Measurements from ENCODE around the gene S100A2.
A peak's percentile ranks its signal among the peaks of the same experiment; 100 is the strongest.

Gene S100A2

DNA sequence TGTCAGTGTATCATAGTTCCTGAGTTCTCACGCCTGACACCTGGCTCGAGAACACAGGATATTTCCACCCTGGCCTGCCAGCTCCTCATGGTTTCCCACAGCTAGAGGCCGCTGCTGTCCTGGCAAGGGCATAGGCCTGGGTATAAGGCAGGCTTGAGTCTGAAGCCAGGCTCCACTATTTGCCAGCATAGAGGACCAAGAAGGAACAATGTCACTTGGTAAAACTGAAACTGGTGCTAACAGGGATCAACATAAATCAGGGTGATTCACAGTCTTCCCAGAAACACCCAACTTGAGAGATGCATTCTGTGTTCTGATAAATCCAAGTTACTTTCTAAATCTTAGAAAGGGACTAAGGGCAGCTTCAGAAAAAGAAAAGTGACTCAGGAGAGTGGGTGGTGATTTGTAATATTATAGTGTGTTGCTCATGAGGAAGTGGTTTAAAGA is 6.9 kb upstream of the S100A2 start:
- Histone ChIP-seq H3K27ac (peak overlapping the region; percentile 6; the same call in 1 of the 2 replicates), H3K27me3 (ENCODE audit: insufficient read depth, low read depth, severe bottlenecking) (no peaks in the 10 kb centered on the region), H3K4me3 (ENCODE audit: low read depth, low read length) (no peak overlapping the region), H3K36me3 (no peaks in the 10 kb centered on the region), H3K9me3 (ENCODE audit: severe bottlenecking) (peaks cover 11% of the 10 kb centered on the region)
- peak; percentile 98 for DNase-seq
- TF ChIP-seq, protein P1, sequence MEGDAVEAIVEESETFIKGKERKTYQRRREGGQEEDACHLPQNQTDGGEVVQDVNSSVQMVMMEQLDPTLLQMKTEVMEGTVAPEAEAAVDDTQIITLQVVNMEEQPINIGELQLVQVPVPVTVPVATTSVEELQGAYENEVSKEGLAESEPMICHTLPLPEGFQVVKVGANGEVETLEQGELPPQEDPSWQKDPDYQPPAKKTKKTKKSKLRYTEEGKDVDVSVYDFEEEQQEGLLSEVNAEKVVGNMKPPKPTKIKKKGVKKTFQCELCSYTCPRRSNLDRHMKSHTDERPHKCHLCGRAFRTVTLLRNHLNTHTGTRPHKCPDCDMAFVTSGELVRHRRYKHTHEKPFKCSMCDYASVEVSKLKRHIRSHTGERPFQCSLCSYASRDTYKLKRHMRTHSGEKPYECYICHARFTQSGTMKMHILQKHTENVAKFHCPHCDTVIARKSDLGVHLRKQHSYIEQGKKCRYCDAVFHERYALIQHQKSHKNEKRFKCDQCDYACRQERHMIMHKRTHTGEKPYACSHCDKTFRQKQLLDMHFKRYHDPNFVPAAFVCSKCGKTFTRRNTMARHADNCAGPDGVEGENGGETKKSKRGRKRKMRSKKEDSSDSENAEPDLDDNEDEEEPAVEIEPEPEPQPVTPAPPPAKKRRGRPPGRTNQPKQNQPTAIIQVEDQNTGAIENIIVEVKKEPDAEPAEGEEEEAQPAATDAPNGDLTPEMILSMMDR (IDR thresholded peaks at IDR 0.05; ENCODE audit: low read depth, low read length): peak; percentile 99

DNA sequence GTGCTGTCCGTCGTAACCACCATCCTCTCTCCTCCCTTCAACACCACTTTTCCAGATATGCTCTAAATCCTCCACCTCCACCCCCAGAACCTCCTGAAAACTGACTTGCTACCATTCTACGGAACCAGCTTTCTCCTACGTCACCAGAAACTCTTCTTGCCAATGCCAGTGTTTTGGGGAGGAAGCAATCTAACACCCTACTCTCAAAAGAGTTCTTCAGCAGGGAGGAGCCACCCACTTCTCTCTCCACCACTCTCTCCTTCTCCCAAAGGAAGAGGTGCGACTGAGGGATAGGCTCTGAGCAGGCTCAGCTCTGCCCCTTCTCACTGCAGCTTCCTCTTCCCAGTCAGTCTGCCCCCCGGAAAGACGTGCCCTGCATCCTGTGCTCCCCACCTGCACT is 6.1 kb upstream of the S100A2 start:
- Histone ChIP-seq H3K27me3 (ENCODE audit: insufficient read depth, low read depth, severe bottlenecking) (no peaks in the 10 kb centered on the region), H3K4me3 (ENCODE audit: low read depth, low read length) (no peak overlapping the region), H3K36me3 (no peaks in the 10 kb centered on the region), H3K9me3 (ENCODE audit: severe bottlenecking) (peaks cover 11% of the 10 kb centered on the region), H3K27ac (no peak overlapping the region)
- DNase-seq: no peak
- TF ChIP-seq, protein P1 (IDR thresholded peaks at IDR 0.05; ENCODE audit: low read depth, low read length): no peak

DNA sequence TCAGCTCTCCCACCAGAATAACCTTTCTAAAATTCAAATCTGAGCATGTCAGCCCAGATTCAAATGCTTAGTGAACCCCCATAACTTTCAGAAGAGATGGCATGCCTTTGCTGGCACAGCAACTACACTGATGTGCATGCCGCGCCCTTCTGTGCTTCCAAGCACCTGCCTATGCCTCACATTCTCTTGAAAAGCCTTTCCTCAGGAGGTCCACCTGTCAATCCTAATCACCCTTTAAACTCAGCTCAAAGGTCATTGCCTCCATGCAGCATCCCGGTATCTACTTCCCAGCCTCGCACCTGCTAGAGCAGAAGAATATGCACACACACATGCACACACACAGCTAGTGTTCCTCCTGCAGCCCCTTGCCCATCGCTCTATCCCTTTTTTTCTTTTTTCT is 5.2 kb upstream of the S100A2 start:
- TF ChIP-seq, protein P1 (IDR thresholded peaks at IDR 0.05; ENCODE audit: low read depth, low read length): no peak
- Histone ChIP-seq H3K9me3 (ENCODE audit: severe bottlenecking) (peaks cover 11% of the 10 kb centered on the region), H3K4me3 (ENCODE audit: low read depth, low read length) (no peak overlapping the region), H3K27ac (no peak overlapping the region), H3K27me3 (ENCODE audit: insufficient read depth, low read depth, severe bottlenecking) (no peaks in the 10 kb centered on the region), H3K36me3 (no peaks in the 10 kb centered on the region)
- peak; percentile 19 for DNase-seq

DNA sequence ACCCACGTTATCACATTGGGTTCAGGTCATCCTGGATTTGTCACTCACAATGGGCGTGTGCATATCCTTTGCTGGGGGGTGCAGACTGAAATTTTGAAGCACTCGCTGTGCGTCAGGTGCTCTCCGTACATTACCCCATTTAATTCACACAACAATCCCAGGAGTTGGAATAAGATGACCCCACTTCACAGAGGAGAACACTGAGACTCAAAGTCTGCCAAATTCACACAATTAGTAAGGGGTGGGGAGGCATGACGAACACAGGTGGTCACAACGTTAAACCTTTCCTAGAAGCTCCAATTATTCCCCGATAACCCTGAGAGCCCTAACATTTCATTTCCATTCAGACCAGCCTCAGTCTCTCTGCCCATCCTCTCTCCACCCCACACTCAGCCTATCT is 3.8 kb upstream of the S100A2 start:
- TF ChIP-seq, protein P1 (IDR thresholded peaks at IDR 0.05; ENCODE audit: low read depth, low read length): no peak
- Histone ChIP-seq H3K36me3 (no peaks in the 10 kb centered on the region), H3K9me3 (ENCODE audit: severe bottlenecking) (peaks cover 4% of the 10 kb centered on the region), H3K27ac (peak overlapping the region; percentile 94), H3K4me3 (ENCODE audit: low read depth, low read length) (no peak overlapping the region), H3K27me3 (ENCODE audit: insufficient read depth, low read depth, severe bottlenecking) (no peaks in the 10 kb centered on the region)
- DNase-seq: no peak

DNA sequence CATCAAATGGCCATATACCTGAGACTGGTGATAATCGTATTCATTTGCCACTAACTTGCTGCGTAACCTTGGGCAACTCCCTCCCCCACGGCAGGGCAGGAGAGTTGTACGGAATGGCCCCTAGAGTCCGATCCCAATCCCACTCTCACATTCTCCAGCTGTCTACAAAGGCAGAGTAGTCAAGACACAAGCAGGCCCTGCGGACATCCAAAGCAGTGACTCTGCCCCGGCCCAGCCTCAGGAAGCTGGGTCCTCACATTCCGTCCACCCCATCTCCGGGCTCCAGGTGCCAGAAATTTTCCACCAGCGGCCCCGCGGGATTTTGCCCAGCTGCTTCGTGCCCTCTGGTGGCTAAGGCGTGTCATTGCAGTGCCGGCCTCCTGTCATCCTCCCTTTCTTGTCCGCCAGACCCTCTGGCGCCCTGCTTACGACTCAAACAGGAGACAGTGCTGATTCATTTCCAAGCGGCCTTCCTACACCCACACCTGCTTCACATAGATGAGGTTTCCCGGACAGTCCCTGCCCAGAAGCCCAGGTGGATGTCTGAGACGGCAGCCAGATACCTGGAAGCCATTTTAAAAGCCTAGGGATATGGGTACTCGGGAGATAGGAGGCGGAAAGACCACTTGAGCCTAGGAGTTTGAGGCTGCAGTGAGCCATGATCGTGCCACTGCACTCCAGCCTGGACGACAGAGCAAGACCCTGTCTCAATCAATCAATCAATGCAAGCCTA is 2.9 kb upstream of the S100A2 start:
- Histone ChIP-seq H3K27ac (peak overlapping the region; percentile 94), H3K36me3 (no peaks in the 10 kb centered on the region), H3K4me3 (ENCODE audit: low read depth, low read length) (peak overlapping the region; percentile 34), H3K9me3 (ENCODE audit: severe bottlenecking) (no peaks in the 10 kb centered on the region), H3K27me3 (ENCODE audit: insufficient read depth, low read depth, severe bottlenecking) (no peaks in the 10 kb centered on the region)
- DNase-seq: peak; percentile 99
- TF ChIP-seq, protein P1 (IDR thresholded peaks at IDR 0.05; ENCODE audit: low read depth, low read length): peak; percentile 100

Measured in WERI-Rb-1 (cell line).